OCI-LY1 (cell line): Measurements from ENCODE around the gene PTPRG.

Experiments used
- EZH2 ChIP-seq: fragments of 200-600 bp; sonication (generic), shearing (Covaris generic); IDR thresholded peaks from 2 replicates; pipeline ENCODE4 v1.8.0; 2017; ENCODE audit warnings: borderline replicate concordance, mixed run types, mild to moderate bottlenecking, antibody characterized with exemption, low read length, moderate library complexity, mixed read lengths
- TF ChIP-seq, protein P1 (sequence below): fragments of 200-600 bp; sonication (generic), shearing (Covaris generic); IDR thresholded peaks from 2 replicates; pipeline ENCODE4 v1.5.1; 2017; ENCODE audit warnings: mild to moderate bottlenecking, antibody characterized with exemption, low read length, moderate library complexity, mixed read lengths

DNA sequence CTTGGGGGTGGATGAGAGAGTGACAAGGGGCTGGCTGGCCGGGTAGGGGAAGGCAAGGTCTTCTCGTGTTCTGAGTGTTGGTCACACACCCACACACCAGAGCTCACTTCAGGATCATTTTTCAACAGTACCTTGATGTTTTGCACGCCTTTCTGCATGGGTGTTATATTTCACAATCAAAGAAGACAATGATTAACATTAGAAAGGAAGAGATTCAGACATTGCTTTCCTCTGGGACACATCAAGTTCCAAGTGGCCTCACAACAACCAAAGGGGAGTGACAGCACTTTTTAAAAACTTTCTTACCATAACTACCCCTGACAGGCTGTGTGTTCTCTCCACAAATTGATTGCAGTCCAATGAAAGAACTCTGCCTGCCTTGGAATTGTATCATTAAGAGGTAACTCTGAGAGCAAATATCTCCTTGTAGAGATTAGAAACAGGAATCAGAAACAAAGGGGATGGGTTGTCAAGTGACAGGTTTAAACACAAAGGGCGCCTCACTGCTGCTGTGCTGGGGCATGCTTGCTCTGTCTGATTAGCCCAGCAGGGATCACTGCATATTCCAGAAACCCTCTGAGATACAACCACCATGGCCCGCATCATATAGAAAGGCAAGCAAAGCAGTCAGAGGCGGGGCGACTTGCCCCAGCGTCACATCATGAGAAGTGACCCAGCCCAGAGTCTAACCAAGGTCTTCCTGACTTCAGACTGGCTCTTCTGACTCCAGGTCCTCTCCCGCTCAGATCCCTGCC is 581.1 kb downstream of the PTPRG start:
- TF ChIP-seq, protein P1, sequence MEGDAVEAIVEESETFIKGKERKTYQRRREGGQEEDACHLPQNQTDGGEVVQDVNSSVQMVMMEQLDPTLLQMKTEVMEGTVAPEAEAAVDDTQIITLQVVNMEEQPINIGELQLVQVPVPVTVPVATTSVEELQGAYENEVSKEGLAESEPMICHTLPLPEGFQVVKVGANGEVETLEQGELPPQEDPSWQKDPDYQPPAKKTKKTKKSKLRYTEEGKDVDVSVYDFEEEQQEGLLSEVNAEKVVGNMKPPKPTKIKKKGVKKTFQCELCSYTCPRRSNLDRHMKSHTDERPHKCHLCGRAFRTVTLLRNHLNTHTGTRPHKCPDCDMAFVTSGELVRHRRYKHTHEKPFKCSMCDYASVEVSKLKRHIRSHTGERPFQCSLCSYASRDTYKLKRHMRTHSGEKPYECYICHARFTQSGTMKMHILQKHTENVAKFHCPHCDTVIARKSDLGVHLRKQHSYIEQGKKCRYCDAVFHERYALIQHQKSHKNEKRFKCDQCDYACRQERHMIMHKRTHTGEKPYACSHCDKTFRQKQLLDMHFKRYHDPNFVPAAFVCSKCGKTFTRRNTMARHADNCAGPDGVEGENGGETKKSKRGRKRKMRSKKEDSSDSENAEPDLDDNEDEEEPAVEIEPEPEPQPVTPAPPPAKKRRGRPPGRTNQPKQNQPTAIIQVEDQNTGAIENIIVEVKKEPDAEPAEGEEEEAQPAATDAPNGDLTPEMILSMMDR = no peak
- TF ChIP-seq EZH2 = no peak
